HFFc6 (cell line): Measurements from ENCODE around the gene COQ3. TPM values are rescaled to one million over a fixed set of nuclear protein-coding genes. Genes with fewer than 3 reads are reported as not detected.

Source experiments
- DNase-seq: peaks from one replicate; pipeline ENCODE4 v3.0.0-alpha.2; 2018
- H3K27ac Mint-ChIP-seq: 2 replicates; pipeline ENCODE4 v1.8.0; 2020; ENCODE audit warnings: mild to moderate bottlenecking, mixed read lengths
- H3K27me3 Mint-ChIP-seq: 2 replicates; pipeline ENCODE4 v1.8.0; 2021; ENCODE audit warnings: mild to moderate bottlenecking, moderate library complexity, mixed read lengths; ENCODE audit not compliant: insufficient read depth
- H3K36me3 Mint-ChIP-seq: 2 replicates; pipeline ENCODE4 v1.8.0; 2021; ENCODE audit warnings: low read depth, mixed read lengths
- H3K4me1 Mint-ChIP-seq: 2 replicates; pipeline ENCODE4 v1.8.0; 2020; ENCODE audit warnings: low read depth, mixed read lengths
- H3K4me3 Mint-ChIP-seq: 2 replicates; pipeline ENCODE4 v1.8.0; 2020; ENCODE audit warnings: mild to moderate bottlenecking, moderate library complexity, mixed read lengths
- H3K9me3 Mint-ChIP-seq: 2 replicates; pipeline ENCODE4 v1.8.0; 2020; ENCODE audit warnings: mild to moderate bottlenecking, mixed read lengths
- CTCF ChIP-seq: fragments of 200-600 bp; sonication (generic); IDR thresholded peaks from 2 replicates; pipeline ENCODE4 v1.5.0; 2021; ENCODE audit warnings: antibody characterized with exemption, mild to moderate bottlenecking
- total RNA-seq, 6 experiments: library from RNA; stranded (reverse); fragmentation: NEBNext Ultra II Directional; extraction: Animal tissue kit (Norgen Biotek cat#: 25700); gene quantifications; 2 replicates in 1 of 6; 3 replicates in 5 of 6; pipeline ENCODE4 v1.2.3, GENCODE V29; 2021

Gene COQ3
- total RNA-seq, 6 experiments from 2014 or later: 7.3 to 12.8 (median 10.9) TPM

- no peak for DNase-seq
- peaks cover 37% of the 10 kb centered on the region for H3K4me1 Mint-ChIP-seq
- no peak overlapping the region for H3K27ac Mint-ChIP-seq
- no peak overlapping the region for H3K4me3 Mint-ChIP-seq
- no peak for TF ChIP-seq CTCF
- H3K27me3 Mint-ChIP-seq: peaks cover 4% of the 10 kb centered on the region; the same call in 1 of the 2 replicates
- H3K9me3 Mint-ChIP-seq: no peaks in the 10 kb centered on the region
- peaks cover 6% of the 10 kb centered on the region; the same call in 1 of the 2 replicates for H3K36me3 Mint-ChIP-seq
These were observed 34.0 kb upstream of the COQ3 start for GRCh38 chr6:99427988-99428387.

DNA sequence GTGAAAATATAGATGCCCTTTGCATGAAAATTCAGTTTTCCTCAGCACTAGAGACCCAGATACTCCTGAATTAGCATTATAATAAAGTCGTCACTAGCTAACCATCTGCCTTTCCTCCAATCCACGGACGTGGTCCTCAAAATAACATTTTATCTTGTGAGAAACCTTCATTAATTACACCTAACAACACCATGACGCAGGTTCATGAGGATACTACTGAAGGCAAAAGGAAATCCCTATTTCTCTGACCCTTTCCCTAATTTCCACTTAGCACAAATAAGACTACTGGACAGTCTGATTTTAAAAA is 32.4 kb upstream of the COQ3 start:
- Mint-ChIP-seq H3K4me3 (peak overlapping the region; percentile 99), H3K36me3 (peaks cover 13% of the 10 kb centered on the region; the same call in 1 of the 2 replicates), H3K4me1 (peaks cover 50% of the 10 kb centered on the region), H3K27me3 (peaks cover 4% of the 10 kb centered on the region; the same call in 1 of the 2 replicates), H3K9me3 (no peaks in the 10 kb centered on the region), H3K27ac (peak overlapping the region; percentile 100)
- DNase-seq: no peak
- TF ChIP-seq CTCF: no peak

- Mint-ChIP-seq H3K9me3 (no peaks in the 10 kb centered on the region), H3K27ac (peak overlapping the region; percentile 100), H3K27me3 (peaks cover 4% of the 10 kb centered on the region; the same call in 1 of the 2 replicates), H3K36me3 (peaks cover 13% of the 10 kb centered on the region; the same call in 1 of the 2 replicates), H3K4me3 (peak overlapping the region; percentile 99), H3K4me1 (peaks cover 55% of the 10 kb centered on the region)
- TF ChIP-seq CTCF: peak; percentile 76
- DNase-seq: peak; percentile 78
These were observed 31.9 kb upstream of the COQ3 start for GRCh38 chr6:99425647-99426450.

DNA sequence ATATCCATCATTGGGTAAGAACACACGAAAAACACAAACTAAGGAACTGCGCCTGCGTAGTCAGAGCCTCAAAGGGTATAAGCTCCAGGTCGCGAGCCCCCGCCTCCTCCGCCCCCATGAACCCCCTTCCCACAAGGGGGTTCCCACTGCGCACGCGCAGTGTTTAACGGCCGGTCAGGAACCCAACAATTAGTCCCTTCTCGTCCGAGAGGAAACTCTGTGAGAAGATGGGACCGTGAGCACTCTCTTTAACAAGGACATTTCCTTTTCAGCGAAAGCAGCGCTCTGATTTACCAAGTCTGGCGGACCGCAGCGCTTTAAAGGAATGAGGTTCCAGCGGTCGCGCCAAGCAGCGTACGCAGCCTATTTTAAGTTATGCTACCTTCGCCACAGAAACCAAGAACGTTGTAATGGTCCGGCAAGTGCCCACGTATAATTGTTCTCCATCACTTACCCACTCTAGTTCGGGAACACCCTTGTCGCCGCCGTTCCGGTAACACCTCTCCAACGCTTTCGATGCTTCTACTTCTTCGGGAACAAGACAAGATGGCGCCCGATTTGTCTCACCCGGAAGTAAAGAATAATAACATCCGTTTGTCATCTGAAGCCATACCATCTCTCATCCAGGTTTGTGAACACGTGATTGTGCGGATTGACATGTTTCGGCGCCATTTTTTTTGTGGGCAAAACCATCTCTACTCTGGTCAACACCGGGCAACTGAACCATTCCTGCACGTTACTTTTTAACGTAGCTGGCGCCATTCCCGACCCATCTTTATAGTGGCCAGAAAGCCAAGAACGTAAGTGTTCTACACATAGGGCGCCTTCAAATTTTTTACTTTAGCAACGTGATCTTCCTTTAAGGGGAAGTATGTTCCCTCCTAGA is 31.0 kb upstream of the COQ3 start, which contains the start of gene PNISR:
TSS of gene PNISR (minus strand) at position 548 of the 886 bp plus-strand sequence. CDS start 10,649 bp downstream, outside the sequence.
- DNase-seq: peak; percentile 99
- Mint-ChIP-seq H3K4me3 (peak within 1 kb of the TSS; percentile 99), H3K27me3 (peaks cover 4% of the 10 kb centered on the region; the same call in 1 of the 2 replicates), H3K4me1 (peaks cover 63% of the 10 kb centered on the region), H3K36me3 (peaks cover 13% of the 10 kb centered on the region; the same call in 1 of the 2 replicates), H3K27ac (peak within 1 kb of the TSS; percentile 100), H3K9me3 (no peaks in the 10 kb centered on the region)
- TF ChIP-seq CTCF: no peak

GRCh38 chr6:99424022-99424421 is 30.0 kb upstream of the COQ3 start:
- Mint-ChIP-seq H3K27ac (peak overlapping the region; percentile 100), H3K27me3 (peaks cover 4% of the 10 kb centered on the region; the same call in 1 of the 2 replicates), H3K4me1 (peaks cover 63% of the 10 kb centered on the region), H3K9me3 (no peaks in the 10 kb centered on the region), H3K4me3 (peak overlapping the region; percentile 99), H3K36me3 (peaks cover 13% of the 10 kb centered on the region; the same call in 1 of the 2 replicates)
- TF ChIP-seq CTCF: no peak
- no peak for DNase-seq
